H9 (cell line): ENCODE results near the gene DIS3L2. TPM values are rescaled to one million over a fixed set of nuclear protein-coding genes. Genes with fewer than 3 reads are reported as not detected.

ENCODE experiments used
- DNase-seq: peaks from one replicate; pipeline ENCODE4 v3.0.0-alpha.2; 2017
- H2AFZ ChIP-seq: one replicate; pipeline ENCODE4 v1.6.1; 2013; ENCODE audit warnings: mild to moderate bottlenecking, low read length, control low read depth, moderate library complexity
- H2AK5ac ChIP-seq: 2 replicates; pipeline ENCODE4 v1.6.1; 2013; ENCODE audit warnings: low read length, control low read depth, mixed read lengths; ENCODE audit not compliant: insufficient read length
- H2BK120ac ChIP-seq: one replicate; pipeline ENCODE4 v1.6.1; 2013; ENCODE audit warnings: low read depth, mild to moderate bottlenecking, low read length, control low read depth, inconsistent platforms; ENCODE audit not compliant: poor library complexity, severe bottlenecking
- H2BK12ac ChIP-seq: 2 replicates; pipeline ENCODE4 v1.6.1; 2013; ENCODE audit warnings: low read length, control low read depth, mixed read lengths, low read depth; ENCODE audit not compliant: insufficient read length
- H2BK15ac ChIP-seq: 2 replicates; pipeline ENCODE4 v1.6.1; 2013; ENCODE audit warnings: low read depth, low read length, control low read depth
- H2BK20ac ChIP-seq: one replicate; pipeline ENCODE4 v1.6.1; 2013; ENCODE audit warnings: low read depth, mild to moderate bottlenecking, low read length, control low read depth, inconsistent platforms; ENCODE audit not compliant: poor library complexity, severe bottlenecking
- H2BK5ac ChIP-seq: 2 replicates; pipeline ENCODE4 v1.6.1; 2013; ENCODE audit warnings: low read length, control low read depth, mixed read lengths; ENCODE audit not compliant: insufficient read length
- H3K14ac ChIP-seq: 2 replicates; pipeline ENCODE4 v1.6.1; 2013; ENCODE audit warnings: low read length, control low read depth; ENCODE audit not compliant: insufficient read depth
- H3K18ac ChIP-seq: 2 replicates; pipeline ENCODE4 v1.6.1; 2013; ENCODE audit warnings: low read depth, mild to moderate bottlenecking, mixed read lengths, low read length, control low read depth; ENCODE audit not compliant: insufficient read length
- H3K23ac ChIP-seq: 2 replicates; pipeline ENCODE4 v1.6.1; 2013; ENCODE audit warnings: low read length, control low read depth, mixed read lengths, low read depth; ENCODE audit not compliant: insufficient read length
- H3K23me2 ChIP-seq: 2 replicates; pipeline ENCODE4 v1.6.1; 2013; ENCODE audit warnings: low read depth, mild to moderate bottlenecking, mixed read lengths, low read length, control low read depth; ENCODE audit not compliant: insufficient read length, poor library complexity, severe bottlenecking
- H3K27ac ChIP-seq: 2 replicates; pipeline ENCODE4 v1.5.1; 2013; ENCODE audit warnings: low read length, control low read depth, mixed read lengths, low read depth; ENCODE audit not compliant: insufficient read length
- H3K27me3 ChIP-seq: 2 replicates; pipeline ENCODE4 v1.6.1; 2013; ENCODE audit warnings: low read length, control low read depth, inconsistent platforms; ENCODE audit not compliant: insufficient read depth
- H3K4ac ChIP-seq: 2 replicates; pipeline ENCODE4 v1.6.1; 2013; ENCODE audit warnings: low read depth, mild to moderate bottlenecking, control low read depth, inconsistent platforms, low read length, moderate library complexity
- H3K4me1 ChIP-seq: 2 replicates; pipeline ENCODE4 v1.6.1; 2013; ENCODE audit warnings: low read length, control low read depth, inconsistent platforms; ENCODE audit not compliant: insufficient read depth
- H3K4me2 ChIP-seq: 2 replicates; pipeline ENCODE4 v1.6.1; 2013; ENCODE audit warnings: low read length, control low read depth, mixed read lengths; ENCODE audit not compliant: insufficient read length, insufficient read depth
- H3K56ac ChIP-seq: 2 replicates; pipeline ENCODE4 v1.6.1; 2013; ENCODE audit warnings: low read depth, mild to moderate bottlenecking, mixed read lengths, low read length, control low read depth; ENCODE audit not compliant: insufficient read length
- H3K79me1 ChIP-seq: 2 replicates; pipeline ENCODE4 v1.6.1; 2013; ENCODE audit warnings: low read depth, mild to moderate bottlenecking, moderate library complexity, low read length, control low read depth, inconsistent platforms; ENCODE audit not compliant: insufficient read depth, poor library complexity, severe bottlenecking
- H3K79me2 ChIP-seq: 2 replicates; pipeline ENCODE4 v1.6.1; 2013; ENCODE audit warnings: low read length, control low read depth, inconsistent platforms; ENCODE audit not compliant: insufficient read depth
- H3K9ac ChIP-seq: 2 replicates; pipeline ENCODE4 v1.6.1; 2013; ENCODE audit warnings: low read length, control low read depth, mixed read lengths; ENCODE audit not compliant: insufficient read length; ENCODE audit errors: extremely low read depth
- H3K9me3 ChIP-seq: one replicate; pipeline ENCODE4 v1.6.1; 2013; ENCODE audit warnings: low read depth, low read length, inconsistent platforms; ENCODE audit not compliant: control insufficient read depth
- H3T11ph ChIP-seq: one replicate; pipeline ENCODE4 v1.6.1; 2013; ENCODE audit warnings: mild to moderate bottlenecking, low read length, control low read depth, inconsistent platforms
- H4K20me1 ChIP-seq: one replicate; pipeline ENCODE4 v1.6.1; 2013; ENCODE audit not compliant: control insufficient read depth, insufficient read length, insufficient read depth
- H4K5ac ChIP-seq: 2 replicates; pipeline ENCODE4 v1.6.1; 2013; ENCODE audit warnings: low read depth, mild to moderate bottlenecking, mixed read lengths, low read length, control low read depth; ENCODE audit not compliant: insufficient read length
- H4K8ac ChIP-seq: replicated peaks from 2 replicates; pipeline ENCODE4 v1.6.1; 2013; ENCODE audit warnings: low read length, control low read depth, mixed read lengths, low read depth; ENCODE audit not compliant: insufficient read length
- H4K91ac ChIP-seq: 2 replicates; pipeline ENCODE4 v1.6.1; 2013; ENCODE audit warnings: low read depth, mild to moderate bottlenecking, moderate library complexity, mixed read lengths, low read length, control low read depth; ENCODE audit not compliant: insufficient read length
- H3K27ac Mint-ChIP-seq, 3 experiments: 2 replicates in 2 of 3; 3 replicates in 1 of 3; pipeline ENCODE4 v1.8.0; 2020 to 2021; ENCODE audit warnings: mixed read lengths in 3 of 3, mild to moderate bottlenecking in 1 of 3, moderate library complexity in 1 of 3
- H3K27me3 Mint-ChIP-seq: 2 replicates; pipeline ENCODE4 v1.8.0; 2021; ENCODE audit warnings: low read depth, mild to moderate bottlenecking, moderate library complexity, mixed read lengths
- H3K36me3 Mint-ChIP-seq, 3 experiments: 2 replicates in 2 of 3; 3 replicates in 1 of 3; pipeline ENCODE4 v1.8.0; 2020 to 2021; ENCODE audit warnings: low read depth in 3 of 3, mixed read lengths in 3 of 3; ENCODE audit not compliant: insufficient read depth in 1 of 3
- H3K4me1 Mint-ChIP-seq, 2 experiments: 2 replicates each; pipeline ENCODE4 v1.8.0; 2020; ENCODE audit warnings: mixed read lengths in 2 of 2
- H3K4me3 Mint-ChIP-seq, 2 experiments: 2 replicates in 1 of 2; 3 replicates in 1 of 2; pipeline ENCODE4 v1.8.0; 2020 to 2021; ENCODE audit warnings: mild to moderate bottlenecking in 2 of 2, mixed read lengths in 2 of 2, moderate library complexity in 1 of 2
- H3K9me3 Mint-ChIP-seq, 2 experiments: 2 replicates in 1 of 2; 3 replicates in 1 of 2; pipeline ENCODE4 v1.8.0; 2020; ENCODE audit warnings: mild to moderate bottlenecking in 2 of 2, mixed read lengths in 2 of 2, moderate library complexity in 1 of 2
- total RNA-seq: library from RNA; stranded (reverse); gene quantifications from 2 replicates; pipeline ENCODE4 v1.2.1, GENCODE V29; 2021
- TF ChIP-seq, protein P1 (sequence below): fragments of 200-600 bp; sonication (generic); conservative IDR thresholded peaks from 3 replicates; pipeline ENCODE4 v1.8.0; 2021; ENCODE audit warnings: antibody characterized with exemption, mild to moderate bottlenecking

Gene DIS3L2
- total RNA-seq, 1 experiment from 2014 or later = 28.1 TPM

DNA sequence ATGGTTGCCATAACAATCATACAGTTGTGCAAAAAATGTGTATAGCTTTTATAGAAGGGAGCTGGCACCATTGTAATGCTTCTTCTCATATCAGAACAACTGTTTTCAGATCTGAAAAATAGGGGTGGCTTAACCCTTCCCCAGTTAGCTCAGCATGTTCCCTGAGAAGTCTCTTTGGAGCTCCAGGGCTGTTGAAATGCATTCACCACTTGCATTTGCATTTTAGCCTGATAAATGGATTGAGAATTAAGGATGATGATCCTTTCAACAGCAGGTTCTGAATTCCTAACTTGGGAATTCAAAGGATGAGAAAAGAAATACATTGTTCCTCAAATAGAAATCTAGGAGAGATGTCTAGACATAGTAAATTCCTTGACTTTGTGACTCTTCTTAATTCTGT lies 235.3 kb downstream of the DIS3L2 start:
- no peaks in the 10 kb centered on the region for H3K79me2 ChIP-seq
- no peak overlapping the region for H3K56ac ChIP-seq
- H2BK120ac ChIP-seq = no peak overlapping the region
- H2AK5ac ChIP-seq = no peak overlapping the region
- H3T11ph ChIP-seq = no peak overlapping the region
- no peak overlapping the region for H3K23ac ChIP-seq
- H3K27ac Mint-ChIP-seq = peak overlapping the region in 2 of 3 experiments; percentile 91 to 92; a peak in 5 of 7 replicates
- H3K18ac ChIP-seq = no peak overlapping the region
- no peak overlapping the region for H4K91ac ChIP-seq
- H2BK12ac ChIP-seq = no peak overlapping the region
- peaks cover 30 to 53% of the 10 kb centered on the region in 2 experiments for H3K4me1 Mint-ChIP-seq
- no peaks in the 10 kb centered on the region for H4K20me1 ChIP-seq
- H3K4me1 ChIP-seq = peaks cover 2% of the 10 kb centered on the region; the same call in 1 of the 2 replicates
- no peak overlapping the region for H3K14ac ChIP-seq
- DNase-seq = no peak
- no peak overlapping the region for H2BK20ac ChIP-seq
- no peak overlapping the region for H3K27ac ChIP-seq
- H4K8ac ChIP-seq = no peak overlapping the region
- H3K9me3 ChIP-seq = no peaks in the 10 kb centered on the region
- no peak overlapping the region for H2BK15ac ChIP-seq
- H3K79me1 ChIP-seq = no peaks in the 10 kb centered on the region
- no peak overlapping the region for H3K4me3 Mint-ChIP-seq
- no peaks in the 10 kb centered on the region for H3K27me3 ChIP-seq
- H3K9ac ChIP-seq = no peak overlapping the region
- no peak overlapping the region for H2AFZ ChIP-seq
- H3K23me2 ChIP-seq = no peaks in the 10 kb centered on the region
- no peak overlapping the region for H3K4ac ChIP-seq
- TF ChIP-seq, protein P1, sequence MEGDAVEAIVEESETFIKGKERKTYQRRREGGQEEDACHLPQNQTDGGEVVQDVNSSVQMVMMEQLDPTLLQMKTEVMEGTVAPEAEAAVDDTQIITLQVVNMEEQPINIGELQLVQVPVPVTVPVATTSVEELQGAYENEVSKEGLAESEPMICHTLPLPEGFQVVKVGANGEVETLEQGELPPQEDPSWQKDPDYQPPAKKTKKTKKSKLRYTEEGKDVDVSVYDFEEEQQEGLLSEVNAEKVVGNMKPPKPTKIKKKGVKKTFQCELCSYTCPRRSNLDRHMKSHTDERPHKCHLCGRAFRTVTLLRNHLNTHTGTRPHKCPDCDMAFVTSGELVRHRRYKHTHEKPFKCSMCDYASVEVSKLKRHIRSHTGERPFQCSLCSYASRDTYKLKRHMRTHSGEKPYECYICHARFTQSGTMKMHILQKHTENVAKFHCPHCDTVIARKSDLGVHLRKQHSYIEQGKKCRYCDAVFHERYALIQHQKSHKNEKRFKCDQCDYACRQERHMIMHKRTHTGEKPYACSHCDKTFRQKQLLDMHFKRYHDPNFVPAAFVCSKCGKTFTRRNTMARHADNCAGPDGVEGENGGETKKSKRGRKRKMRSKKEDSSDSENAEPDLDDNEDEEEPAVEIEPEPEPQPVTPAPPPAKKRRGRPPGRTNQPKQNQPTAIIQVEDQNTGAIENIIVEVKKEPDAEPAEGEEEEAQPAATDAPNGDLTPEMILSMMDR = no peak
- H3K27me3 Mint-ChIP-seq = no peaks in the 10 kb centered on the region
- no peak overlapping the region for H4K5ac ChIP-seq
- peaks cover 4 to 11% (median 7%) of the 10 kb centered on the region in 3 experiments for H3K36me3 Mint-ChIP-seq
- peaks cover 4 to 9% of the 10 kb centered on the region in 2 experiments for H3K9me3 Mint-ChIP-seq
- H2BK5ac ChIP-seq = no peak overlapping the region
- no peak overlapping the region for H3K4me2 ChIP-seq
